T-helper 1 cell treated with Interleukin-12 subunit alpha and Interleukin-12 subunit beta and Interleukin-4 antibody, amounts not matched to agents 30 μg/mL and 1 μg/mL, for 36 hours (primary cell): ENCODE measurements around the gene CTCF.

Source experiments
- H3K27ac Mint-ChIP-seq: one replicate; pipeline ENCODE4 v1.8.0; 2021; ENCODE audit warnings: mild to moderate bottlenecking, mixed read lengths
- H3K27me3 Mint-ChIP-seq: one replicate; pipeline ENCODE4 v1.8.0; 2021; ENCODE audit warnings: low read depth, mixed read lengths
- H3K36me3 Mint-ChIP-seq: one replicate; pipeline ENCODE4 v1.8.0; 2021; ENCODE audit warnings: low read depth, mixed read lengths
- H3K4me1 Mint-ChIP-seq: one replicate; pipeline ENCODE4 v1.8.0; 2021; ENCODE audit warnings: low read depth, mixed read lengths
- H3K4me3 Mint-ChIP-seq: one replicate; pipeline ENCODE4 v1.8.0; 2021; ENCODE audit warnings: mild to moderate bottlenecking, moderate library complexity, mixed read lengths
- H3K9me3 Mint-ChIP-seq: one replicate; pipeline ENCODE4 v1.8.0; 2021; ENCODE audit warnings: mixed read lengths

CTCF gene

DNA sequence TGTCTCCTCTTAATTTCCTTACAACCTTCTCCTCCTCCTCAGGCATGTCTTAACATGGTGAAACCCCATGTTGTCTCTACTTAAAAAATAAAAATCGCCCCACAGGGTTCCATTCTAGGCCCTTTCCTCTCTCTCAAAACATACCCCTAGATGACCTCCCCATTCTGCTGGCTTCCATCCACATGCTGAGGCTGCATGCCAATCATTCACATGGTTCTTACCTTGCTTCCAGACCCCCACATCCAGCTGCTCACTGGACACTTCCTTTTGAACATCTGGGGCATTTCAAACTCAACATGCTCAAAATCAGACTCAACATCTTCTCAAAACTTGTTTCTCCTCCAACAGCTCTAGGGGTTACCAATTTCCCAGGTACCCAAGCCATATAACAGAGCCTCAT, 12.4 kb upstream of the CTCF start:
- Mint-ChIP-seq H3K36me3 (peaks cover 7% of the 10 kb centered on the region), H3K9me3 (no peaks in the 10 kb centered on the region), H3K4me3 (no peak overlapping the region), H3K27me3 (no peaks in the 10 kb centered on the region), H3K4me1 (peaks cover 43% of the 10 kb centered on the region), H3K27ac (peak overlapping the region; percentile 74)

DNA sequence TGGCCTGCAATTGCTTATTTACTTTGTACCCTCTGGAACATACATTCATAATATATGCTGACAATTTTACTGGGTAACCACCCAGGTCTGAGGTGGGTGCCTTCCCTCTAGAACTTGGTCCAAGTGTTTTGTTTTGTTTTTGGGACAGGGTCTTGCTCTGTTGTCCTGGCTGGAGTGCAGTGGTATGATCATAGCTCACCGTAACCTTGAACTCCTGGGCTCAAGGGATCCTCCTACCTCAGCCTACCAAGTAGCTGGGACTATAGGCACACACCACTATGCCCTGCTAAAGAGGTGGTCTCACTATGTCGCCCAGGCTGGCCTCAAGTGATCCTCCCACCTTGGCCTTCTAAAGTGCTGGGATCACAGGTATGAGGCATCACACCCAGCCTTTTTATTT, 11.2 kb upstream of the CTCF start:
- Mint-ChIP-seq H3K4me1 (peaks cover 53% of the 10 kb centered on the region), H3K27ac (no peak overlapping the region)

GRCh38 chr16:67551972-67552371, 10.4 kb upstream of the CTCF start:
- Mint-ChIP-seq H3K36me3 (peaks cover 5% of the 10 kb centered on the region), H3K4me3 (no peak overlapping the region), H3K9me3 (no peaks in the 10 kb centered on the region), H3K27ac (no peak overlapping the region), H3K27me3 (no peaks in the 10 kb centered on the region), H3K4me1 (peaks cover 52% of the 10 kb centered on the region)

More for the DNA sequence above, 11.2 kb upstream of the CTCF start:
- H3K36me3 Mint-ChIP-seq = peaks cover 5% of the 10 kb centered on the region
- H3K4me3 Mint-ChIP-seq = no peak overlapping the region
- H3K9me3 Mint-ChIP-seq = no peaks in the 10 kb centered on the region
- H3K27me3 Mint-ChIP-seq = no peaks in the 10 kb centered on the region

DNA sequence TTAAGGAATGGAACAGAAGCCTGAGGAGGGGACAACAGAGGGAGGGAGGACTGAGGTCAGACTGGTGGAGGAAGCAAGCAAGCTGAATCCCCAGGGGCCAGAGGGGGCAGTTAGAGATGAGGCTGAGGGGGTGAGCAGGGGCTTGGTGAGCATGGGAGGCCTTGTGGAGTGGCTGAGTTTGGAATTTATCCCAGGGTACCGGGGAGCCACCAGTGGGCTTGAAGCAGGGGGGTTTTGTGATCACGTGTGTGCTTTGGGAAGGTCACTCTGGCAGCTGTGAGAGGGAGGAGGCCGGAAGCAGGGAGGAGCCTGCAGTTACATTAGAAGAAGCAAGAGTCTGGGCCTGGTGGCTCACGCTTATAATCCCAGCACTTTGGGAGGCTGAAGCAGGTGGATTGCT, 9.8 kb upstream of the CTCF start:
- no peaks in the 10 kb centered on the region for H3K27me3 Mint-ChIP-seq
- H3K27ac Mint-ChIP-seq = peak overlapping the region; percentile 71
- no peak overlapping the region for H3K4me3 Mint-ChIP-seq
- H3K36me3 Mint-ChIP-seq = peaks cover 5% of the 10 kb centered on the region
- H3K4me1 Mint-ChIP-seq = peaks cover 49% of the 10 kb centered on the region
- no peaks in the 10 kb centered on the region for H3K9me3 Mint-ChIP-seq

GRCh38 chr16:67555795-67556212, 6.5 kb upstream of the CTCF start:
- no peaks in the 10 kb centered on the region for H3K27me3 Mint-ChIP-seq
- no peaks in the 10 kb centered on the region for H3K9me3 Mint-ChIP-seq
- H3K36me3 Mint-ChIP-seq = peaks cover 6% of the 10 kb centered on the region
- peak overlapping the region; percentile 59 for H3K4me3 Mint-ChIP-seq
- H3K27ac Mint-ChIP-seq = peak overlapping the region; percentile 98
- peaks cover 36% of the 10 kb centered on the region for H3K4me1 Mint-ChIP-seq

- H3K4me1 Mint-ChIP-seq = peaks cover 34% of the 10 kb centered on the region
- H3K4me3 Mint-ChIP-seq = no peak overlapping the region
- no peaks in the 10 kb centered on the region for H3K9me3 Mint-ChIP-seq
- no peak overlapping the region for H3K27ac Mint-ChIP-seq
- H3K36me3 Mint-ChIP-seq = peaks cover 5% of the 10 kb centered on the region
- H3K27me3 Mint-ChIP-seq = no peaks in the 10 kb centered on the region
Measured at GRCh38 chr16:67558859-67559258, 3.5 kb upstream of the CTCF start.

GRCh38 chr16:67560827-67561342, 1.4 kb upstream of the CTCF start:
- Mint-ChIP-seq H3K36me3 (peaks cover 5% of the 10 kb centered on the region), H3K27me3 (no peaks in the 10 kb centered on the region), H3K4me1 (peaks cover 30% of the 10 kb centered on the region), H3K9me3 (no peaks in the 10 kb centered on the region), H3K4me3 (peak overlapping the region; percentile 85), H3K27ac (peak overlapping the region; percentile 91)

- peaks cover 26% of the 10 kb centered on the region for H3K4me1 Mint-ChIP-seq
- H3K36me3 Mint-ChIP-seq = peaks cover 5% of the 10 kb centered on the region
- peak overlapping the region; percentile 91 for H3K27ac Mint-ChIP-seq
- H3K27me3 Mint-ChIP-seq = no peaks in the 10 kb centered on the region
- H3K9me3 Mint-ChIP-seq = no peaks in the 10 kb centered on the region
- H3K4me3 Mint-ChIP-seq = peak overlapping the region; percentile 85
Measured at GRCh38 chr16:67561501-67561823, 864 bp upstream of the CTCF start.

DNA sequence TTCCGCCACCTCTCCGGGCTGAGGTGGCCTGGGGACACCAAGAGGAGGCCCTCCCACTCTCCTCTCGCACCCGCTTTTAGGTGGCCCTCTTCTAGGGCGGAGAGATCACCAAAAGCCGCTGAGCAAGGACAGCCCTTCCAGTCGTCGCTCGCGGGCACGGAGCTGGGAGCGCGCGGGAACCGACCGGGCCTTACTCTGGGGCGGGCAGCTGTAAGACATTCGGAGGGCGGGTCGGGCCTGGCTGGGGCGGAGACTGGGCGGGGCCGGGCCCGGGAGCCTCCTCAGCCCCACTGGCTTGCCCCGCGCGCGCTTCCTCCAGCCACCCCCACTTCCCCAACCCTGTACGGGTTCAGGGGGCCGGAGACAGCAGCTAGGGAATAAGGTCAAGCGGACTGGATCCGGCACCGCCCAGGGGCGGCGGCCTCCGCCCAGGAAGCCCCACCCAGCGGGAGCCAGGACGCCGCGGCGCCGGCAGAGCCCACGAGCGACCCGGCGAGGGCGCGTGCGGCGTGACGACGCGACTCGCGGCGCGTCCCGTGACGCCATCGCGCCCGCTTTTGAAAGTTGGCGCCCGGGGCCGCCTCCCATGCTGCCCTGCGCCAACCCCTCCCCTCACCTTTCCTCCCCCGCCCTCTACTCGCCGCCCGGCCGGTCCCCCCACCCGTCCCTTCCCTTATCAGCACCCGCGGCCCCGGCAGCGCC, 351 bp upstream of the CTCF start:
- Mint-ChIP-seq H3K36me3 (peaks cover 5% of the 10 kb centered on the region), H3K9me3 (no peaks in the 10 kb centered on the region), H3K27ac (peak overlapping the region; percentile 91), H3K27me3 (no peaks in the 10 kb centered on the region), H3K4me3 (peak overlapping the region; percentile 85), H3K4me1 (peaks cover 27% of the 10 kb centered on the region)

DNA sequence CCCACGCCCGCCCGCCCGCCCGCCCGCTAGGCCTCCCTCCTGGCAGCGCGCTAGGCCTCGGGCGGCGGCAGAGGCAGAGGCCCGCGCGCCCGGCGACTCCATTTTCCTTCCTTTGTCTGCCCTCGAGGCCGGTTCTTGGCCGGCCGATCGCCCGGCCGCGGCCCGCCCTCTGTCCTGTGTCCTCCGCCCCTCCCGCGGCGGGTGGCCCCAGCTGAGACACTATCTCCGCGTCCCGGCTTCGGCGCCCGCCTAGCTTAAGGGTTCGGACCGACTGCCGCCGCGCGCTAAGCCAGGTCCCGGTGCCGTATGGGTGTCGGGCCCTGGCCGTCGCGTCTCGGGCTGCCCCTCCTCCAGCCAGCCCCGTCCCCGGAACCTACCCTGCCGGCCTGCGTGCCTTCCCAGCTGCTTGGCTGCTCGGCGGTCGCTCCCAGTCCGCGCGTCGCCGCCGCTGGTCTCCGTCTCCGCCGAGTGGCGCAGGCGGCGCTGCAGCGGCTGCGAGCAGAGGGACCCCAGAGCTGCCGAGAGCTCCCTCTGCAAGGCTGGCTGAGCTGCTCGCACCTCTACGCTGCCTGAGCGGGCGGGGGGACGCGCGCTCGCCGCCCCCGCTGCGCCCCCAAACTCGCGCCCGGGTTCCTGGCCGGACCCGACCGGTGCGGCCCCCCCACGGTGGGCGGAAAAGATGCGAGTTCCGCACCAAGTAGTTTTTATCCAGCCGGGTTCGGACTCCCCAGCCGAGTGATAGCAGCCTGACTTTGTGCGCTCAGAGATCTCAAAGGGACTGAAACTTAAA, 787 bp downstream of the CTCF start:
- Mint-ChIP-seq H3K4me1 (peaks cover 28% of the 10 kb centered on the region), H3K36me3 (peaks cover 8% of the 10 kb centered on the region), H3K27ac (peak overlapping the region; percentile 93), H3K27me3 (no peaks in the 10 kb centered on the region), H3K4me3 (peak overlapping the region; percentile 91), H3K9me3 (no peaks in the 10 kb centered on the region)

DNA sequence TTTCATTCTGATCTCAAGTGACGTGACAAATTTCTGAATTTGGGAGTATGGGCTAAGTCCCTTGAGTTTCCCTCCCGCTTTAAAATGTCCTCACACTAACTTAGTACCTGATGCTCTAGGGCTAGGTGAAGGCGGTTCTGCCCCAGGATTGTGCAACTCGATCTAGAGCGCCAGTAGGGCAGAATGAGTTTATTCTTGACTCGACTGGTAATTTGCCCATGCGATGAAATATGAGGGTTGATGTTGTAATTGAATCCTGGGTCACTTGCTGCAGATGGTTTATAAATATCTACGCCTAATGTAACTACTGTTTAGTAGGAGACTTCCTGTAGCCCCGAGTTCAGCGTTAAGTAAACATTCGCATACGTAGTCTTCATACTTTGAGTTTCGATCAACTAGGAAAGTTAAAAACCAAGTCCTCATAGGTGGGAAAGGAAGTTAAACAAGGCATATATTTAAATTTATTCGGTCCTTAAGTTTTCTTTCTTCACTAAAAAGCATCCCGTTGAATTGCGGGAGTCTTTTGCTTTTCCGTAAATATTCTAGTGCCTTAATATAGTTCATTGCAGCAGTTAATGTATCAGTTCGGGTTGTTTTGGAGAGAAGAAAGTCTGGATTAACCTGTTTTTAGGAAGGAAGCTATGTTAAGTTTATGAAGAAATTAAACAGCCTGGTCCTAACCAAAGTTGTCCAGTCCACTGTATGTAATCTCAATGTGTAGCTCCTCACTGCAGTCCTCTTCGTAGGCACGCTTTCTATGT, 1.6 kb downstream of the CTCF start:
- Mint-ChIP-seq H3K27ac (peak overlapping the region; percentile 93), H3K9me3 (no peaks in the 10 kb centered on the region), H3K27me3 (no peaks in the 10 kb centered on the region), H3K4me3 (peak overlapping the region; percentile 91), H3K4me1 (peaks cover 28% of the 10 kb centered on the region), H3K36me3 (peaks cover 8% of the 10 kb centered on the region)

GRCh38 chr16:67565470-67566100, 3.3 kb downstream of the CTCF start:
- Mint-ChIP-seq H3K4me3 (no peak overlapping the region), H3K4me1 (peaks cover 26% of the 10 kb centered on the region), H3K36me3 (peaks cover 8% of the 10 kb centered on the region), H3K27me3 (no peaks in the 10 kb centered on the region), H3K9me3 (no peaks in the 10 kb centered on the region), H3K27ac (no peak overlapping the region)

- H3K4me1 Mint-ChIP-seq = peaks cover 12% of the 10 kb centered on the region
- no peaks in the 10 kb centered on the region for H3K9me3 Mint-ChIP-seq
- no peak overlapping the region for H3K4me3 Mint-ChIP-seq
- H3K27ac Mint-ChIP-seq = no peak overlapping the region
- H3K36me3 Mint-ChIP-seq = peaks cover 20% of the 10 kb centered on the region
- H3K27me3 Mint-ChIP-seq = no peaks in the 10 kb centered on the region
Measured at GRCh38 chr16:67571464-67571863, 9.1 kb downstream of the CTCF start.

GRCh38 chr16:67571981-67572431, 9.7 kb downstream of the CTCF start:
- Mint-ChIP-seq H3K4me1 (peaks cover 8% of the 10 kb centered on the region), H3K27me3 (no peaks in the 10 kb centered on the region), H3K4me3 (no peak overlapping the region), H3K36me3 (peaks cover 20% of the 10 kb centered on the region), H3K27ac (no peak overlapping the region), H3K9me3 (no peaks in the 10 kb centered on the region)
